ENCODE results near the gene SH2D2A.

The SH2D2A gene

DNA sequence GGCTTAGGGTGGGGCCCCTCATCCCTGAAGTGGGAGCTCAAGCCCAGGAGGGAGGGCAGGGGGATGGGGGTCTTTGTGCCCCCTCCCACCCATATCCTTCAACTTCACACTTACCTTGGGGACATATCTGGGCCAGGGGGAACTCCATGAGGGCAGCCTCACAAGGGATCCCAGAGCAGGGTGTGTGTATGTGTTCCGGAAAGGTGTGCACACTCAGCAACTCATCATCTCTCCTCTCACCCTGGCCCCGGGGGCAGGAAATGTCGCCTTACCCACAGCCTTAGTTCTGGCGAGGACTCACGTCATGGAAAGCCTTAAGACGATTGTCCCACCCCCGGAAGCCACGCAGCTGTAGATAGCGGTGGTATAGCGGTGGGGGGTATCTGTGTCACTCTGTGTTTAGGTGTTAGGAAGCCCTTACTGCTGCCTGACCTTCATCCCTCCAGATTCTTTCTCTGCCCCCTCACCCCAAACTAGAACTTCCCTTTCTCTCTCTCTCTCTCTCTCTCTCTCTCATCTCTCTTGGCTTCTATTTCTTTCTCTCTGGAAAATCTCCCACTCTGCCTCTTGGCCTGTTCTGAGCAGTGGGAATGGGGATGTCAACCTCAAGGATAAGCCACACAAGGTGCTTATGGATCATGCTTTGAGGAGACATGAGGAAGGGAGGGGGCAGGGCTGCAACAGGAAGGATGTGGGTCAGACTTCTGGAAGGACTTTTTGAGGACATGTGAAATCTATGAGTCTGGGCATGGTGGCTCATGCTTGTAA, at the start of gene SH2D2A:
TSS of gene SH2D2A (minus strand) at position 288 of the 768 bp plus-strand sequence. CDS start at position 148, 140 bp downstream.
- DNase-seq (peak; percentile 92), ATAC-seq (ENCODE audit: insufficient read depth, low read depth) (peak; percentile 99)
- Histone ChIP-seq H3K36me3 (ENCODE audit: insufficient read depth, low read length) (no peaks in the 10 kb centered on the region), H3K27ac (ENCODE audit: low read length) (peak within 1 kb of the TSS; percentile 73), H2AFZ (ENCODE audit: low read depth, low read length) (peak within 1 kb of the TSS; percentile 88), H3K79me2 (ENCODE audit: insufficient read depth, low read length) (no peaks in the 10 kb centered on the region), H3K27me3 (ENCODE audit: insufficient read depth, low read length, poor library complexity) (peaks cover 3% of the 10 kb centered on the region), H4K20me1 (ENCODE audit: insufficient read depth, low read length) (no peaks in the 10 kb centered on the region), H3K4me1 (ENCODE audit: insufficient read depth, low read length) (peaks cover 22% of the 10 kb centered on the region), H3K9ac (ENCODE audit: low read depth, low read length) (peak within 1 kb of the TSS; percentile 51), H3K9me3 (ENCODE audit: insufficient read depth, low read length, severe bottlenecking) (no peaks in the 10 kb centered on the region), H3K4me3 (ENCODE audit: low read depth in 1 of 2, low read length in 2 of 2) (peak within 1 kb of the TSS; percentile 6 to 56; a peak in 2 of 4 replicates), H3K4me2 (ENCODE audit: insufficient read depth, low read length) (peak within 1 kb of the TSS; percentile 71)
- TF ChIP-seq, protein P1, sequence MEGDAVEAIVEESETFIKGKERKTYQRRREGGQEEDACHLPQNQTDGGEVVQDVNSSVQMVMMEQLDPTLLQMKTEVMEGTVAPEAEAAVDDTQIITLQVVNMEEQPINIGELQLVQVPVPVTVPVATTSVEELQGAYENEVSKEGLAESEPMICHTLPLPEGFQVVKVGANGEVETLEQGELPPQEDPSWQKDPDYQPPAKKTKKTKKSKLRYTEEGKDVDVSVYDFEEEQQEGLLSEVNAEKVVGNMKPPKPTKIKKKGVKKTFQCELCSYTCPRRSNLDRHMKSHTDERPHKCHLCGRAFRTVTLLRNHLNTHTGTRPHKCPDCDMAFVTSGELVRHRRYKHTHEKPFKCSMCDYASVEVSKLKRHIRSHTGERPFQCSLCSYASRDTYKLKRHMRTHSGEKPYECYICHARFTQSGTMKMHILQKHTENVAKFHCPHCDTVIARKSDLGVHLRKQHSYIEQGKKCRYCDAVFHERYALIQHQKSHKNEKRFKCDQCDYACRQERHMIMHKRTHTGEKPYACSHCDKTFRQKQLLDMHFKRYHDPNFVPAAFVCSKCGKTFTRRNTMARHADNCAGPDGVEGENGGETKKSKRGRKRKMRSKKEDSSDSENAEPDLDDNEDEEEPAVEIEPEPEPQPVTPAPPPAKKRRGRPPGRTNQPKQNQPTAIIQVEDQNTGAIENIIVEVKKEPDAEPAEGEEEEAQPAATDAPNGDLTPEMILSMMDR (IDR thresholded peaks at IDR 0.05; ENCODE audit: borderline replicate concordance, extremely low read depth, low read length, poor library complexity, severe bottlenecking): no peak
- no peak for TF ChIP-seq EZH2 (IDR thresholded peaks at IDR 0.05; ENCODE audit: borderline replicate concordance, low read depth, low read length, severe bottlenecking)

DNA sequence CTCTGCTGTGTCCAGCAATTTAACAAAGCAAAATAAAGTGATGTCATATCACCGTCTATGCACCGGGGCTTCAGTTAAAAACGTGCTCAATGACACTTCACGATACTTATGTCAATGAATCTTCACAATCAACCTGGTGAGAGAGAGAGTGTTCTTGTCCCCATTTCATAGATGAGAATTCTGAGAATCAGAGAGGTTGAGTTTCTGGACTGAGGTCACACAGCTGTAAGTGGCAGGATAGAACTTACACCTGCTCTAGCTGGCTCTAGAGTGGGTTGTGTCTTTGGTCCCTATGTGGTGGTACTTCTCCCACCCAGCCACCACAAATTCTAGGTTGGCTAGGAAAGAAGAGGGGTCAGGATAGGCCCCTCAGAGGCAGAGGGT, 49.2 kb upstream of the SH2D2A start:
- ATAC-seq (ENCODE audit: insufficient read depth, low read depth) (no peak), DNase-seq (no peak)
- no peaks in the 10 kb centered on the region for H3K9me3 ChIP-seq (ENCODE audit: insufficient read depth, low read length, severe bottlenecking)
- no peak overlapping the region for H3K9ac ChIP-seq (ENCODE audit: low read depth, low read length)
- no peak overlapping the region for H3K4me2 ChIP-seq (ENCODE audit: insufficient read depth, low read length)
- no peak overlapping the region for H3K4me3 ChIP-seq (ENCODE audit: low read depth in 1 of 2, low read length in 2 of 2)
- no peaks in the 10 kb centered on the region for H3K36me3 ChIP-seq (ENCODE audit: insufficient read depth, low read length)
- no peak overlapping the region for H2AFZ ChIP-seq (ENCODE audit: low read depth, low read length)
- H4K20me1 ChIP-seq (ENCODE audit: insufficient read depth, low read length): peaks cover 4% of the 10 kb centered on the region; the same call in 1 of the 2 replicates
- peaks cover 12% of the 10 kb centered on the region for H3K4me1 ChIP-seq (ENCODE audit: insufficient read depth, low read length)
- H3K79me2 ChIP-seq (ENCODE audit: insufficient read depth, low read length): no peaks in the 10 kb centered on the region
- no peak overlapping the region for H3K27ac ChIP-seq (ENCODE audit: low read length)
- TF ChIP-seq, protein P1 (IDR thresholded peaks at IDR 0.05; ENCODE audit: borderline replicate concordance, extremely low read depth, low read length, poor library complexity, severe bottlenecking): no peak
- TF ChIP-seq EZH2 (IDR thresholded peaks at IDR 0.05; ENCODE audit: borderline replicate concordance, low read depth, low read length, severe bottlenecking): no peak
- H3K27me3 ChIP-seq (ENCODE audit: insufficient read depth, low read length, poor library complexity): peaks cover 22% of the 10 kb centered on the region

DNA sequence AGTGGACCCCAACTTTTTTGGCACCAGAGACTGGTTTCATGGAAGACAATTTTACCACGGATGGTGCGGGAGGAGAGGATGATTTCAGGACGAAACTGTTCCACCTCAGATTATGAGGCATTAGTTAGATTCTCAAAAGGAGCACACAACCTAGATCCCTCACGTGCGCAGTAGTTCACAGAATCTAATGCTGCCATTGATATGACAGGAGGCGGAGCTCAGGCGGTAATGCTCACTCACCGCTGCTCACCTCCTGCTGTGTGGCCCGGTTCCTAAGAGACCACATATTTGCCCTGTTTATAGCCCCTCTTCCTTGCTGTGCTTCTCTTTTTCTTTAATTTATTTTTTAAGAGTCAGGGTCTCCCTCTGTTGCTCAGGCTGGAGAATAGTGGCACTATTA, 48.6 kb upstream of the SH2D2A start:
- Histone ChIP-seq H3K27me3 (ENCODE audit: insufficient read depth, low read length, poor library complexity) (peaks cover 26% of the 10 kb centered on the region), H3K79me2 (ENCODE audit: insufficient read depth, low read length) (no peaks in the 10 kb centered on the region), H3K4me2 (ENCODE audit: insufficient read depth, low read length) (no peak overlapping the region), H3K4me3 (ENCODE audit: low read depth in 1 of 2, low read length in 2 of 2) (no peak overlapping the region), H3K9me3 (ENCODE audit: insufficient read depth, low read length, severe bottlenecking) (no peaks in the 10 kb centered on the region), H3K36me3 (ENCODE audit: insufficient read depth, low read length) (no peaks in the 10 kb centered on the region), H3K27ac (ENCODE audit: low read length) (no peak overlapping the region), H3K4me1 (ENCODE audit: insufficient read depth, low read length) (peaks cover 17% of the 10 kb centered on the region), H3K9ac (ENCODE audit: low read depth, low read length) (no peak overlapping the region), H2AFZ (ENCODE audit: low read depth, low read length) (no peak overlapping the region), H4K20me1 (ENCODE audit: insufficient read depth, low read length) (peaks cover 5% of the 10 kb centered on the region; the same call in 1 of the 2 replicates)
- DNase-seq (no peak), ATAC-seq (ENCODE audit: insufficient read depth, low read depth) (no peak)
- TF ChIP-seq EZH2 (IDR thresholded peaks at IDR 0.05; ENCODE audit: borderline replicate concordance, low read depth, low read length, severe bottlenecking): no peak
- TF ChIP-seq, protein P1 (IDR thresholded peaks at IDR 0.05; ENCODE audit: borderline replicate concordance, extremely low read depth, low read length, poor library complexity, severe bottlenecking): no peak

Data from DND-41 (cell line).